HEK293T (cell line): ENCODE measurements around the gene HS1BP3.

Source experiments
- ARNT ChIP-seq: fragments of 450-650 bp; IDR thresholded peaks from 2 replicates; pipeline ENCODE4 v1.6.1; 2017; ENCODE audit warnings: mild to moderate bottlenecking
- BHLHE40 ChIP-seq: fragments of 450-650 bp; IDR thresholded peaks from 2 replicates; pipeline ENCODE4 v1.6.1; 2016; ENCODE audit warnings: mild to moderate bottlenecking, moderate library complexity, borderline replicate concordance
- FOXA1 ChIP-seq: fragments of 450-650 bp; IDR thresholded peaks from 2 replicates; pipeline ENCODE4 v1.6.1; 2016; ENCODE audit warnings: mild to moderate bottlenecking
- FOXK2 ChIP-seq: fragments of 450-650 bp; IDR thresholded peaks from 2 replicates; pipeline ENCODE4 v1.6.1; 2016; ENCODE audit warnings: mild to moderate bottlenecking
- L3MBTL2 ChIP-seq: fragments of 450-650 bp; conservative IDR thresholded peaks from 2 replicates; pipeline ENCODE4 v1.6.1; 2016; ENCODE audit warnings: mild to moderate bottlenecking
- SP1 ChIP-seq: fragments of 450-650 bp; IDR thresholded peaks from 2 replicates; pipeline ENCODE4 v1.6.1; 2017

DNA sequence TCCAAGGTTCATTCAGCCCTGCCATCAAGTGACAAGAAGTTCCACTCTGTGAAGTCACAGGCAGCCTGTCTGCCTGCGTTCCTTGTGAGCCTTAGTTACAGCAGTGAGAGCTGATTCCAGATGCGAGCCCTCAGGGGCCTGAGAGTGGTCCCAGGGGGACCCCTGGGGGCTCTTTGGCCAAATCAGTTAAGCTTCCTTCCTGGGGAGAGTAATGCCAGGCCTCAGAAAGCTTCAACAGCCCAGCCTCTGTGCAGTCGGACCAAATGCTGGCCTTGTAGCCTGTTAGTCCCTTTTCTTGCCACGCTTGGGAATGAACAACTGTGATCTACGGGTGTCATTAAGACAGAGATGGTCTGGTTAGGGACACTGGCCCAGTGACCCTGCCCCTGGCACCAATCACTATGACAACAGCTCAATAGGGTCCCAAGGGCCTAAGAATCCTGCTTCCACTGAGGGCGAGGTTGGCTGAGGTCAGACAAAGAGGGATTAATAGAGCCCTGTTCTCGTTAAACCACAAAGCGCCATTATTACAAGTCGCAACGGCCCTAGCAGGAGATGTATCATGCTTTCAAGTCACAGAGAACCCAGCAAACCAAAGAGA is 50.9 kb downstream of the HS1BP3 start:
- TF ChIP-seq BHLHE40 (no peak), FOXA1 (no peak), ARNT (no peak), SP1 (no peak), L3MBTL2 (no peak), FOXK2 (no peak)
